Activated naive CD4-positive, alpha-beta T cell treated with anti-CD3 and anti-CD28 coated beads for 36 hours (primary cell): ENCODE results near the gene MRTFA. TPM values are rescaled to one million over a fixed set of nuclear protein-coding genes. Genes with fewer than 3 reads are reported as not detected.
"Not testable (repeated sequence)": the region's sequence is repeated elsewhere in the genome, so short reads cannot be mapped to it uniquely, and the experiment has no call there.

Experiments
- CTCF ChIA-PET: fragments of 350-600 bp; sonication (Branson Sonifier 250); formaldehyde crosslinking; loops from one replicate; lab custom pipeline; 2021; ENCODE audit warnings: antibody characterized with exemption; lab: Charles Lee
- DNase-seq: peaks from one replicate; pipeline ENCODE4 v3.0.0-alpha.2; 2020
- H3K27ac Mint-ChIP-seq: one replicate; pipeline ENCODE4 v1.8.0; 2021; ENCODE audit warnings: mild to moderate bottlenecking, mixed read lengths
- H3K27me3 Mint-ChIP-seq: one replicate; pipeline ENCODE4 v1.8.0; 2021; ENCODE audit warnings: low read depth, mixed read lengths
- H3K36me3 Mint-ChIP-seq: one replicate; pipeline ENCODE4 v1.8.0; 2021; ENCODE audit warnings: low read depth, mixed read lengths
- H3K4me1 Mint-ChIP-seq: one replicate; pipeline ENCODE4 v1.8.0; 2021; ENCODE audit warnings: low read depth, mixed read lengths
- H3K4me3 Mint-ChIP-seq: one replicate; pipeline ENCODE4 v1.8.0; 2021; ENCODE audit warnings: mild to moderate bottlenecking, moderate library complexity, mixed read lengths
- H3K9me3 Mint-ChIP-seq: one replicate; pipeline ENCODE4 v1.8.0; 2021; ENCODE audit warnings: mixed read lengths
- intact Hi-C: fragments of 100-400 bp; cut with micrococcal nuclease; formaldehyde crosslinking; loops from one replicate; pipeline ENCODE4 v1.15.1; 2023
- total RNA-seq, 2 experiments: library from RNA; stranded (reverse); gene quantifications; one replicate each; pipeline ENCODE4 v1.2.3, GENCODE V29; 2021

Gene MRTFA
- total RNA-seq, 2 experiments from 2014 or later, result 47.2 to 48.9 TPM

- peak overlapping the region; percentile 76 for H3K27ac Mint-ChIP-seq
- peaks cover 39% of the 10 kb centered on the region for H3K4me1 Mint-ChIP-seq
- peaks cover 4% of the 10 kb centered on the region for H3K36me3 Mint-ChIP-seq
- no peaks in the 10 kb centered on the region for H3K9me3 Mint-ChIP-seq
- H3K4me3 Mint-ChIP-seq, result no peak overlapping the region
- intact Hi-C loops, result loop anchor here (1.0 to 2.0 kb wide), 2 partner anchors 9 to 14 kb away; no protein-coding TSS in a partner anchor
- no peaks in the 10 kb centered on the region for H3K27me3 Mint-ChIP-seq
- CTCF ChIA-PET, result no interaction called here
- DNase-seq, result peak; percentile 45
These were observed 44.0 kb downstream of the MRTFA start for GRCh38 chr22:40592352-40593113.

GRCh38 chr22:40588726-40589125 is 47.8 kb downstream of the MRTFA start:
- intact Hi-C loops, result no loop called here
- H3K36me3 Mint-ChIP-seq, result peaks cover 14% of the 10 kb centered on the region

GRCh38 chr22:40586781-40587180 is 49.7 kb downstream of the MRTFA start:
- H3K27ac Mint-ChIP-seq, result peak overlapping the region; percentile 24
- CTCF ChIA-PET, result interaction anchor here (1.0 kb wide), 1 partner anchor 60 kb away, joined by 3 read pairs; no protein-coding TSS in a partner anchor
- H3K27me3 Mint-ChIP-seq, result no peaks in the 10 kb centered on the region

More at GRCh38 chr22:40588726-40589125, 47.8 kb downstream of the MRTFA start:
- CTCF ChIA-PET, result no interaction called here
- Mint-ChIP-seq H3K4me1 (peaks cover 38% of the 10 kb centered on the region), H3K27ac (no peak overlapping the region), H3K9me3 (no peaks in the 10 kb centered on the region), H3K27me3 (no peaks in the 10 kb centered on the region), H3K4me3 (no peak overlapping the region)
- DNase-seq, result no peak

GRCh38 chr22:40585310-40585751 is 51.2 kb downstream of the MRTFA start:
- Mint-ChIP-seq H3K27me3 (no peaks in the 10 kb centered on the region), H3K4me3 (no peak overlapping the region), H3K27ac (no peak overlapping the region), H3K4me1 (peaks cover 33% of the 10 kb centered on the region), H3K36me3 (peaks cover 20% of the 10 kb centered on the region), H3K9me3 (no peaks in the 10 kb centered on the region)
- CTCF ChIA-PET, result interaction anchor here (1.4 kb wide), 1 partner anchor 12 kb away, joined by 3 read pairs; no protein-coding TSS in a partner anchor
- intact Hi-C loops, result no loop called here
- DNase-seq, result no peak

More at GRCh38 chr22:40586781-40587180, 49.7 kb downstream of the MRTFA start:
- Mint-ChIP-seq H3K36me3 (peaks cover 20% of the 10 kb centered on the region), H3K4me3 (no peak overlapping the region), H3K4me1 (peaks cover 38% of the 10 kb centered on the region), H3K9me3 (no peaks in the 10 kb centered on the region)
- intact Hi-C loops, result no loop called here
- no peak for DNase-seq

- H3K4me3 Mint-ChIP-seq, H3K9me3 Mint-ChIP-seq, DNase-seq, H3K27ac Mint-ChIP-seq, H3K27me3 Mint-ChIP-seq: not testable (repeated sequence)
- intact Hi-C loops, result loop anchor here (5.0 kb wide), 1 partner anchor 147 kb away; no protein-coding TSS in a partner anchor
- CTCF ChIA-PET, result interaction anchor here (0.6 to 1.4 kb wide), 3 partner anchors 12 to 147 kb away, joined by 3 to 7 read pairs (median 4); no protein-coding TSS in a partner anchor
- H3K36me3 Mint-ChIP-seq, result peaks cover 20% of the 10 kb centered on the region
- H3K4me1 Mint-ChIP-seq, result peaks cover 33% of the 10 kb centered on the region
These were observed 51.8 kb downstream of the MRTFA start for GRCh38 chr22:40584766-40585165.

GRCh38 chr22:40583053-40583741 is 53.3 kb downstream of the MRTFA start:
- intact Hi-C loops, result loop anchor here (1.0 to 5.0 kb wide), 4 partner anchors 9 to 146 kb away; partner anchors contain the start of gene MRTFA
- DNase-seq, result peak; percentile 49
- Mint-ChIP-seq H3K27me3 (no peaks in the 10 kb centered on the region), H3K4me3 (no peak overlapping the region), H3K27ac (peak overlapping the region; percentile 34), H3K4me1 (peaks cover 42% of the 10 kb centered on the region), H3K9me3 (peaks cover 1% of the 10 kb centered on the region), H3K36me3 (peaks cover 22% of the 10 kb centered on the region)
- CTCF ChIA-PET, result interaction anchor here (0.7 to 2.1 kb wide), 7 partner anchors 49 to 177 kb away, joined by 3 to 13 read pairs (median 4); no protein-coding TSS in a partner anchor

GRCh38 chr22:40582063-40582462 is 54.5 kb downstream of the MRTFA start:
- CTCF ChIA-PET, result interaction anchor here (1.2 to 2.1 kb wide), 3 partner anchors 51 to 63 kb away, joined by 3 to 13 read pairs (median 6); no protein-coding TSS in a partner anchor
- Mint-ChIP-seq H3K27ac (no peak overlapping the region), H3K4me3 (no peak overlapping the region), H3K27me3 (no peaks in the 10 kb centered on the region), H3K9me3 (peaks cover 1% of the 10 kb centered on the region), H3K4me1 (peaks cover 47% of the 10 kb centered on the region), H3K36me3 (peaks cover 21% of the 10 kb centered on the region)
- intact Hi-C loops, result loop anchor here (2.0 to 5.0 kb wide), 2 partner anchors 49 to 145 kb away; no protein-coding TSS in a partner anchor
- no peak for DNase-seq

GRCh38 chr22:40580631-40581030 is 55.9 kb downstream of the MRTFA start:
- Mint-ChIP-seq H3K4me1 (peaks cover 39% of the 10 kb centered on the region), H3K27ac (no peak overlapping the region), H3K9me3 (peaks cover 1% of the 10 kb centered on the region), H3K27me3 (no peaks in the 10 kb centered on the region), H3K36me3 (peaks cover 16% of the 10 kb centered on the region), H3K4me3 (no peak overlapping the region)
- DNase-seq, result no peak
- intact Hi-C loops, result loop anchor here (5.0 kb wide), 1 partner anchor 143 kb away; no protein-coding TSS in a partner anchor
- CTCF ChIA-PET, result interaction anchor here (0.5 kb wide), 1 partner anchor 1502 kb away, joined by 4 read pairs; no protein-coding TSS in a partner anchor

- Mint-ChIP-seq H3K27ac (peak overlapping the region; percentile 92), H3K36me3 (peaks cover 10% of the 10 kb centered on the region), H3K4me3 (peak overlapping the region; percentile 34), H3K27me3 (no peaks in the 10 kb centered on the region), H3K4me1 (peaks cover 23% of the 10 kb centered on the region), H3K9me3 (peaks cover 1% of the 10 kb centered on the region)
- peak; percentile 74 for DNase-seq
- CTCF ChIA-PET, result interaction anchor here (0.7 to 1.2 kb wide), 2 partner anchors 54 to 91 kb away, joined by 3 read pairs; no protein-coding TSS in a partner anchor
- intact Hi-C loops, result loop anchor here (2.0 kb wide), 2 partner anchors 15 to 17 kb away; no protein-coding TSS in a partner anchor
These were observed 58.3 kb downstream of the MRTFA start for GRCh38 chr22:40578171-40578570.

GRCh38 chr22:40572976-40573375 is 63.5 kb downstream of the MRTFA start:
- no peak overlapping the region for H3K4me3 Mint-ChIP-seq
- peaks cover 3% of the 10 kb centered on the region for H3K4me1 Mint-ChIP-seq
- H3K9me3 Mint-ChIP-seq, result no peaks in the 10 kb centered on the region
- no peaks in the 10 kb centered on the region for H3K27me3 Mint-ChIP-seq
- H3K27ac Mint-ChIP-seq, result no peak overlapping the region
- H3K36me3 Mint-ChIP-seq, result peaks cover 8% of the 10 kb centered on the region
- intact Hi-C loops, result no loop called here
- no peak for DNase-seq
- CTCF ChIA-PET, result no interaction called here

- Mint-ChIP-seq H3K36me3 (peaks cover 8% of the 10 kb centered on the region), H3K9me3 (no peaks in the 10 kb centered on the region), H3K27me3 (no peaks in the 10 kb centered on the region), H3K4me3 (no peak overlapping the region), H3K4me1 (no peaks in the 10 kb centered on the region), H3K27ac (no peak overlapping the region)
- CTCF ChIA-PET, result no interaction called here
- DNase-seq, result no peak
- intact Hi-C loops, result no loop called here
These were observed 64.6 kb downstream of the MRTFA start for GRCh38 chr22:40571887-40572286.
